ENCODE results near the gene STX1A. TPM values are rescaled to one million over a fixed set of nuclear protein-coding genes. Genes with fewer than 3 reads are reported as not detected.
"Not testable (repeated sequence)": the region's sequence is repeated elsewhere in the genome, so short reads cannot be mapped to it uniquely, and the experiment has no call there.

Gene STX1A
- total and polyA plus RNA-seq, 2 experiments from 2014 or later = 9.8 to 20.6 TPM

- H3K27ac ChIP-seq = no peak overlapping the region
- no peak for DNase-seq (ENCODE audit: low read depth in 1 of 2, low spot score in 1 of 2)
Measured at GRCh38 chr7:73659983-73660382, 59.5 kb downstream of the STX1A start.

GRCh38 chr7:73655309-73655708 is 64.2 kb downstream of the STX1A start:
- not testable (repeated sequence) for H3K9me3 ChIP-seq (ENCODE audit: low read depth); H3K4me1 ChIP-seq (ENCODE audit: low read depth); DNase-seq (ENCODE audit: low read depth in 1 of 2, low spot score in 1 of 2); H3K36me3 ChIP-seq; H3K4me3 ChIP-seq; H3K27ac ChIP-seq
- H3K27me3 ChIP-seq = peaks cover 17% of the 10 kb centered on the region

More at GRCh38 chr7:73659983-73660382, 59.5 kb downstream of the STX1A start:
- no peaks in the 10 kb centered on the region for H3K9me3 ChIP-seq (ENCODE audit: low read depth)
- H3K4me3 ChIP-seq = no peak overlapping the region
- no peaks in the 10 kb centered on the region for H3K36me3 ChIP-seq
- no peak for TF ChIP-seq CTCF (IDR thresholded peaks at IDR 0.05; ENCODE audit: low read depth, low read length)
- no peaks in the 10 kb centered on the region for H3K27me3 ChIP-seq
- no peaks in the 10 kb centered on the region for H3K4me1 ChIP-seq (ENCODE audit: low read depth)

DNA sequence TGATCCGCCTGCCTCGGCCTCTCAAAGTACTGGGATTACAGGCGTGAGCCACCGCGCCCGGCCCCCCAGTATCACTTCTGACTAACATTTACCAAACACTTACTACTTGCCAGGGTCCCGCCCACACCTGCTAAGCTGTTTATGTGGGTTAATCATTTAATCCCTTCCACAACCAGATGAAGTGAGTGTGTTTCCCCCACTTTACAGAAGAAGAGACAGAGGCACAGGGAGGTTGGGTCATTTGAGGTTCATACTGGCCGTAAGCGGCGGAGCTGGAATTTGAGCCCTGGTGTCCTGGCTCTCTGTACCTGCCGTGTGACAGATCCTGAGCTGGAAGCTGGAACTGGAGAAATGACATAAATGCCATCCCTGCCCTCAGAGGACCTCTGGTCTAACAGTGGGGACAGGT is 66.9 kb downstream of the STX1A start:
- Histone ChIP-seq H3K27ac (no peak overlapping the region), H3K4me3 (no peak overlapping the region), H3K9me3 (ENCODE audit: low read depth) (no peaks in the 10 kb centered on the region), H3K4me1 (ENCODE audit: low read depth) (no peaks in the 10 kb centered on the region), H3K27me3 (peaks cover 45% of the 10 kb centered on the region), H3K36me3 (no peaks in the 10 kb centered on the region)
- TF ChIP-seq CTCF (IDR thresholded peaks at IDR 0.05; ENCODE audit: low read depth, low read length) = no peak
- DNase-seq (ENCODE audit: low read depth in 1 of 2, low spot score in 1 of 2) = no peak

- Histone ChIP-seq H3K4me3 (no peak overlapping the region), H3K27me3 (peaks cover 65% of the 10 kb centered on the region), H3K27ac (no peak overlapping the region), H3K36me3 (no peaks in the 10 kb centered on the region), H3K4me1 (ENCODE audit: low read depth) (no peaks in the 10 kb centered on the region), H3K9me3 (ENCODE audit: low read depth) (no peaks in the 10 kb centered on the region)
- DNase-seq (ENCODE audit: low read depth in 1 of 2, low spot score in 1 of 2) = no peak
- TF ChIP-seq CTCF (IDR thresholded peaks at IDR 0.05; ENCODE audit: low read depth, low read length) = no peak
Measured at GRCh38 chr7:73650524-73650923, 68.9 kb downstream of the STX1A start.

DNA sequence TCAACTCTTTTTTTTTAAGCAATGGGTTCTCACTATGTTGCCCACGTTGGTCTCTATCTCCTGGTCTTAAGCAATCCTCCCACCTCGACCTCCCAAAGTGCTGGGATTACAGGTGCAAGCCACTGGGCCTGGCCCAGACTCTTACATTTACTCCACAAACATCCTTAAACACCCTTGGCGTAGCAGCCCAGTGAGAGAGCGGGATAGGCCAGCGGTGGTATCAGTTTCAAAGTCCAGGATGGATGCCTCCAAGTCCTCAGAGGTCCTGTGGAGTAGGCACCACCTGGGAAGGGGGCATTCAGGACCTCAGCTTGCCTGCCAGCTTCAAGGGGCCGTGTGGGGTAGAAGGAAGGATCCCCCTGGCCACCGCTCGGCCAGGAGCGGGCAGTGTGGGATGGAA is 69.9 kb downstream of the STX1A start:
- Histone ChIP-seq H3K36me3 (no peaks in the 10 kb centered on the region), H3K27me3 (peaks cover 71% of the 10 kb centered on the region), H3K27ac (no peak overlapping the region), H3K4me1 (ENCODE audit: low read depth) (no peaks in the 10 kb centered on the region), H3K9me3 (ENCODE audit: low read depth) (no peaks in the 10 kb centered on the region), H3K4me3 (no peak overlapping the region)
- no peak for TF ChIP-seq CTCF (IDR thresholded peaks at IDR 0.05; ENCODE audit: low read depth, low read length)
- no peak for DNase-seq (ENCODE audit: low read depth in 1 of 2, low spot score in 1 of 2)

Other genes with a start within 250 kb of the STX1A start
- 35.1 and 42.5 TPM in 2 replicates for gene BAZ1B, start 197.4 kb downstream of the STX1A start, total RNA-seq
- gene BAZ1B, start 197.4 kb downstream of the STX1A start, polyA plus RNA-seq = 18.1 and 19.7 TPM in 2 replicates
- 34.4 and 36.7 TPM in 2 replicates for gene BCL7B, start 162.0 kb downstream of the STX1A start, total RNA-seq
- 37.8 and 45.7 TPM in 2 replicates for gene BCL7B, start 162.0 kb downstream of the STX1A start, polyA plus RNA-seq
- 79.0 and 80.3 TPM in 2 replicates for gene TBL2, start 141.1 kb downstream of the STX1A start, total RNA-seq
- gene TBL2, start 141.1 kb downstream of the STX1A start, polyA plus RNA-seq = 65.3 and 70.8 TPM in 2 replicates
- gene MLXIPL, start 95.1 kb downstream of the STX1A start, total RNA-seq = 0.07 and 1.8 TPM in 2 replicates
- gene MLXIPL, start 95.1 kb downstream of the STX1A start, polyA plus RNA-seq = 1.2 and 1.7 TPM in 2 replicates
- gene VPS37D, start 51.8 kb downstream of the STX1A start, total RNA-seq = 31.0 and 32.0 TPM in 2 replicates
- gene VPS37D, start 51.8 kb downstream of the STX1A start, polyA plus RNA-seq = 14.6 and 19.8 TPM in 2 replicates
- gene DNAJC30, start 36.2 kb downstream of the STX1A start, total RNA-seq = 9.9 and 10.1 TPM in 2 replicates
- 23.4 and 24.3 TPM in 2 replicates for gene DNAJC30, start 36.2 kb downstream of the STX1A start, polyA plus RNA-seq
- 63.9 and 100.0 TPM in 2 replicates for gene BUD23, start 36.1 kb downstream of the STX1A start, total RNA-seq
- gene BUD23, start 36.1 kb downstream of the STX1A start, polyA plus RNA-seq = 141 and 170 TPM in 2 replicates
- gene ABHD11, start 19.1 kb upstream of the STX1A start, total RNA-seq = 30.9 and 48.9 TPM in 2 replicates
- gene ABHD11, start 19.1 kb upstream of the STX1A start, polyA plus RNA-seq = 42.2 and 59.6 TPM in 2 replicates
- gene CLDN3, start 50.6 kb upstream of the STX1A start, total RNA-seq = 5.9 and 11.0 TPM in 2 replicates
- gene CLDN3, start 50.6 kb upstream of the STX1A start, polyA plus RNA-seq = 5.6 and 11.2 TPM in 2 replicates
- 0.46 and 0.48 TPM in 2 replicates for gene CLDN4, start 111.3 kb upstream of the STX1A start, total RNA-seq
- 0.99 and 1.9 TPM in 2 replicates for gene CLDN4, start 111.3 kb upstream of the STX1A start, polyA plus RNA-seq
- gene METTL27, start 122.8 kb upstream of the STX1A start, total RNA-seq = 5.1 and 5.2 TPM in 2 replicates
- 4.6 and 11.2 TPM in 2 replicates for gene METTL27, start 122.8 kb upstream of the STX1A start, polyA plus RNA-seq
- gene TMEM270, start 141.5 kb upstream of the STX1A start, total RNA-seq = not detected in 2 replicates
- gene TMEM270, start 141.5 kb upstream of the STX1A start, polyA plus RNA-seq = not detected in 2 replicates

All from cardiac muscle cell (in vitro differentiated cells and primary cell).